ENCODE measurements around the gene SGCD.

DNA sequence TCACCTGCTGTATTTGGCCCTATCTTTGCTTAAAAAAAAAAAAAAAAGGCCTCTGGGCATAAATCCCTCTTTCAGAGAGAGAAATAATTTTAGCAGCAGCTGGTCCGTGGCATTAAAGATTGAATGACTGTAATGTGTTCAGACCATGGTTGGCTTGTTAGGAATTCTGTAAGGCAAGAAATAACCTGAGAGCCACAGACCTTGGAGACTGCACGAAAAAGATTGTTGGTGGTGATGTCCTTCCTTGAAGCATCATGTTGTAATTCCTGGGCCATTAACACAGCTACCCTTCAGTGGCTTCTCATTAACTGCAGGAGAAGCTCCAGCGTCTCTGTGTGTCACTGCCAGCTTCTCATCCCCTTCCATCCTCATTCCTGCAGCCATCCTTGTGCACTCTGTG is 79.0 kb downstream of the SGCD start:
- TF ChIP-seq EP300 (IDR thresholded peaks at IDR 0.05), result no peak
- no peak for TF ChIP-seq CTCF (IDR thresholded peaks at IDR 0.05)

Data from stomach (tissue), 4 donors.